ENCODE data around the gene GSTM4. TPM values are rescaled to one million over a fixed set of nuclear protein-coding genes. Genes with fewer than 3 reads are reported as not detected.
"Not testable (repeated sequence)": the region's sequence is repeated elsewhere in the genome, so short reads cannot be mapped to it uniquely, and the experiment has no call there.

GSTM4 gene
- total and polyA plus RNA-seq, 2 of the 8 experiments (the other 6 are each of a cell fraction or from before 2014, with no cell fraction given), result 11.3 to 31.4 TPM

DNA sequence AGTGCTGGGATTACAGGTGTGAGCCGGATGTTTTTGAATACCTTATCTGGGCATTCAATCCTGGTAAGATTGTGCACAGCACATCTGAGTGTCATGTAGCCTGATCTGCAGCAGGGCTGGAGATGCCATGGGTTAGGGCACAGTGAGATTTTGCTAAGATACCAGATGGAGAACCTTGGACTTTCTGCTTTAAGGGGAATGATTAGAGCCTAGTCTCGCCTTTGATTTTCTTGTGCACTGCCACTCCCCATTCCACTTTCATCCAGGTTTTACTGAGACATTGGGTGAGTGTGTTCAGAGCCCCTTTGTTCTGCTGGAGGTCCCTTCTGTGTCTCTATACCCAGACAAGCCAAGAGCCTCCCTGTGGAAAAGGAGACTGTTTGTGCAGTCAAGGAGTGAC lies 18.0 kb downstream of the GSTM4 start:
- H2BK5ac ChIP-seq (ENCODE audit: low read depth, low read length); H2BK12ac ChIP-seq (ENCODE audit: low read depth, low read length); H2BK15ac ChIP-seq (ENCODE audit: low read length); DNase-seq (ENCODE audit: low read depth in 1 of 2, low spot score in 2 of 2); H3K9me3 ChIP-seq (ENCODE audit: insufficient read depth in 2 of 2, low read depth in 1 of 2, low read length in 1 of 2); H3K79me2 ChIP-seq (ENCODE audit: control insufficient read depth in 1 of 2, insufficient read depth in 2 of 2, low read length in 2 of 2); H4K8ac ChIP-seq (ENCODE audit: extremely low read depth, insufficient read depth, low read length); H4K91ac ChIP-seq (replicated peaks; ENCODE audit: insufficient read length, low read length); H3K4ac ChIP-seq (replicated peaks; ENCODE audit: insufficient read length, low read depth, low read length); H3K18ac ChIP-seq (ENCODE audit: extremely low read depth, low read length); H3K4me3 ChIP-seq (ENCODE audit: extremely low read depth in 1 of 4, insufficient read depth in 2 of 4, low read depth in 3 of 4, low read length in 4 of 4); H3K4me1 ChIP-seq (replicated peaks in 1 of 4; ENCODE audit: control insufficient read depth in 3 of 4, insufficient read depth in 4 of 4, low read length in 3 of 4); H3K79me1 ChIP-seq (ENCODE audit: low read depth, low read length); H2AFZ ChIP-seq (ENCODE audit: low read length); H4K5ac ChIP-seq (ENCODE audit: insufficient read length, low read depth, low read length); H4K20me1 ChIP-seq (replicated peaks in 1 of 2; ENCODE audit: control insufficient read depth in 1 of 2, insufficient read depth in 2 of 2, low read length in 2 of 2); H3K36me3 ChIP-seq (ENCODE audit: control insufficient read depth in 2 of 4, insufficient read depth in 4 of 4, low read length in 3 of 4); H3K4me2 ChIP-seq (ENCODE audit: insufficient read depth in 1 of 2, low read depth in 2 of 2, low read length in 2 of 2); H3K14ac ChIP-seq (ENCODE audit: insufficient read length); H3K27me3 ChIP-seq (replicated peaks in 1 of 4; ENCODE audit: control insufficient read depth in 3 of 4, extremely low read depth in 1 of 4, insufficient read depth in 3 of 4, low read length in 3 of 4); H3K23me2 ChIP-seq (ENCODE audit: low read depth, low read length); H3K27ac ChIP-seq (ENCODE audit: low read depth, low read length); FAIRE-seq; H2AK5ac ChIP-seq (ENCODE audit: low read depth, low read length); H3K56ac ChIP-seq (replicated peaks; ENCODE audit: insufficient read length, low read depth, low read length); POLR2A ChIA-PET (ENCODE audit: partially characterized antibody); H3K9ac ChIP-seq (replicated peaks in 1 of 4; ENCODE audit: extremely low read depth in 1 of 4, low read depth in 3 of 4, low read length in 3 of 4); H2BK120ac ChIP-seq (replicated peaks; ENCODE audit: low read depth, low read length); H3K23ac ChIP-seq (ENCODE audit: insufficient read length); H2BK20ac ChIP-seq (ENCODE audit: low read length): not testable (repeated sequence)
- 86% methylated on average over 2 of the region's 2 CpGs; no CpG with 5 or more reads in 1 of the 2 experiments for WGBS, 2 experiments (ENCODE audit: extremely low coverage in 1 of 2, insufficient coverage in 1 of 2, insufficient read length in 1 of 2, insufficient replicate concordance in 2 of 2, low coverage in 1 of 2, low lambda C conversion rate in 2 of 2, missing lambda C conversion rate in 1 of 2)
- CTCF ChIA-PET (ENCODE audit: partially characterized antibody), result interaction anchor here (2.0 kb wide), 1 partner anchor 34 kb away, joined by 9 read pairs; no protein-coding TSS in a partner anchor

DNA sequence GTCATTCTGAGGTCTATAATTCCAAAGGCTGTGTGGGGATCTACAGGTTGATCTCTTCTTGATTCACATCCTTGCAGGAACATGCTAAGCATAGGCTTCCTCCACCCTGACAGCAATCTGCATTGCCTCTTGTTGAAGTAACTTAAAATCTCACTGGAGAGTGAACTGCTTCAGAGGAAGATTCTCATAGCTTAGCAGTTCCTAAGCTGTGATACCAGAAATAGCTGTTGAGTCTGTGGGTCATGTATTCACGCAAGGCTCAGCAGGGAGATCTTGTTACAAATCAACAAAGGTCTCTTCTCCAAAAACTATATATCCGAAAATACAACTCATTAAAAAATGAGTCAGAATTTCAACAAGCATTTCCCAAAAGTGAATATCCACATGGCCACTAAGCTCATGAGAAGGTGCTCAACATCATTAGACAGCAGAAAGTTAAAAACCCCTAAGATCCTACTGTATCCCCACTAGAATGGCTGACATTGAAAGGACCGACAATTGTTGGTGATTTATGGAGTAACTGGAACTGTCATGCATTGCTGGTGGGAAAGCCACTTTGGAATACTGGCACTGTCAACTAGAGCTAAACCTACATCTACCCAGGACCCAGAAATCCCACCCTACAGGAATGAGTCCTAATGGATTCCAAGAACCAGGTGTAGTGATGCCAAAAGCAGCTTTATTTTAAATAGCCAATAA lies 20.9 kb downstream of the GSTM4 start:
- not testable (repeated sequence) for H3K36me3 ChIP-seq (ENCODE audit: control insufficient read depth in 2 of 4, insufficient read depth in 4 of 4, low read length in 3 of 4); H2BK5ac ChIP-seq (ENCODE audit: low read depth, low read length); H2BK15ac ChIP-seq (ENCODE audit: low read length); H3K4ac ChIP-seq (replicated peaks; ENCODE audit: insufficient read length, low read depth, low read length); FAIRE-seq; H4K20me1 ChIP-seq (replicated peaks in 1 of 2; ENCODE audit: control insufficient read depth in 1 of 2, insufficient read depth in 2 of 2, low read length in 2 of 2); H3K4me3 ChIP-seq (ENCODE audit: extremely low read depth in 1 of 4, insufficient read depth in 2 of 4, low read depth in 3 of 4, low read length in 4 of 4); H4K5ac ChIP-seq (ENCODE audit: insufficient read length, low read depth, low read length); H4K91ac ChIP-seq (replicated peaks; ENCODE audit: insufficient read length, low read length); H3K27ac ChIP-seq (ENCODE audit: low read depth, low read length); H2BK20ac ChIP-seq (ENCODE audit: low read length); H3K4me1 ChIP-seq (replicated peaks in 1 of 4; ENCODE audit: control insufficient read depth in 3 of 4, insufficient read depth in 4 of 4, low read length in 3 of 4); H3K27me3 ChIP-seq (replicated peaks in 1 of 4; ENCODE audit: control insufficient read depth in 3 of 4, extremely low read depth in 1 of 4, insufficient read depth in 3 of 4, low read length in 3 of 4); H3K79me2 ChIP-seq (ENCODE audit: control insufficient read depth in 1 of 2, insufficient read depth in 2 of 2, low read length in 2 of 2); H3K23me2 ChIP-seq (ENCODE audit: low read depth, low read length); H2AK5ac ChIP-seq (ENCODE audit: low read depth, low read length); H2BK12ac ChIP-seq (ENCODE audit: low read depth, low read length); DNase-seq (ENCODE audit: low read depth in 1 of 2, low spot score in 2 of 2); H4K8ac ChIP-seq (ENCODE audit: extremely low read depth, insufficient read depth, low read length); H3K56ac ChIP-seq (replicated peaks; ENCODE audit: insufficient read length, low read depth, low read length); H3K23ac ChIP-seq (ENCODE audit: insufficient read length); H3K9ac ChIP-seq (replicated peaks in 1 of 4; ENCODE audit: extremely low read depth in 1 of 4, low read depth in 3 of 4, low read length in 3 of 4); H2BK120ac ChIP-seq (replicated peaks; ENCODE audit: low read depth, low read length); H3K79me1 ChIP-seq (ENCODE audit: low read depth, low read length); H3K14ac ChIP-seq (ENCODE audit: insufficient read length); H3K4me2 ChIP-seq (ENCODE audit: insufficient read depth in 1 of 2, low read depth in 2 of 2, low read length in 2 of 2); H2AFZ ChIP-seq (ENCODE audit: low read length); H3K18ac ChIP-seq (ENCODE audit: extremely low read depth, low read length); H3K9me3 ChIP-seq (ENCODE audit: insufficient read depth in 2 of 2, low read depth in 1 of 2, low read length in 1 of 2)
- POLR2A ChIA-PET (ENCODE audit: partially characterized antibody), result interaction anchor here (0.6 kb wide), 1 partner anchor 10 kb away, joined by 3 read pairs; no protein-coding TSS in a partner anchor
- CTCF ChIA-PET (ENCODE audit: partially characterized antibody), result interaction anchor here (0.7 to 0.8 kb wide), 2 partner anchors 11 to 47 kb away, joined by 3 read pairs; partner anchors contain the start of gene GSTM1
- WGBS, 2 experiments (ENCODE audit: extremely low coverage in 1 of 2, insufficient coverage in 1 of 2, insufficient read length in 1 of 2, insufficient replicate concordance in 2 of 2, low coverage in 1 of 2, low lambda C conversion rate in 2 of 2, missing lambda C conversion rate in 1 of 2), result 88% methylated on average over 3 of the region's 3 CpGs; no CpG with 5 or more reads in 1 of the 2 experiments
